D721Med (cell line): Measurements from ENCODE around the gene GRAP2.
A peak's percentile ranks its signal among the peaks of the same experiment; 100 is the strongest.

Experiments used
- DNase-seq: peaks from one replicate; pipeline ENCODE4 v3.0.0; 2011; ENCODE audit warnings: low spot score; ENCODE audit not compliant: insufficient read length
- FAIRE-seq: peaks from 2 replicates; lab custom pipeline; 2011; peaks lifted over from hg19 to GRCh38; lab: Jason Lieb, UNC
- CTCF ChIP-seq: IDR thresholded peaks from 2 replicates; pipeline ENCODE4 v1.5.1; 2012; ENCODE audit warnings: mild to moderate bottlenecking, control low read depth; ENCODE audit not compliant: insufficient read depth; ENCODE audit errors: missing control alignments

The GRAP2 gene

DNA sequence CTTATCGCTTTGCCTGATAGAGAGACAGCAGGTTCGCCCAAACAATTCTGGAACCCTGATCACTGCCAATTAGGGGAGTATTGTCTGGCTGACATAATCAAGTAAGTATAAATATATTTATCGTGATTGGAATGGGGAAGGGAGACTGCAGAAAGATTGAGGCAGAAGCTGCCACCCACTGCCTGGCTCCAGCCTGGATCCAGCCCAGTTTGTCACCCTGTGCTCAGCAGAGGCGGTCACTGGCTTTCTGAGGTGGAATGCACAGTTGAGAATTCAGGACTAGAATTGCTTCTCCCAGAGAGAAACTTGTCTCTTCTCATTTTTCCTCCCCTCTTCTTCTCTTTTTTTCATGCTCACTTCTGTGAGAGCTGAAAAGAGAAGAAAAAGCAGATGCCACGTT is 25.9 kb downstream of the GRAP2 start:
- DNase-seq (no peak), FAIRE-seq (no peak)
- no peak for TF ChIP-seq CTCF

DNA sequence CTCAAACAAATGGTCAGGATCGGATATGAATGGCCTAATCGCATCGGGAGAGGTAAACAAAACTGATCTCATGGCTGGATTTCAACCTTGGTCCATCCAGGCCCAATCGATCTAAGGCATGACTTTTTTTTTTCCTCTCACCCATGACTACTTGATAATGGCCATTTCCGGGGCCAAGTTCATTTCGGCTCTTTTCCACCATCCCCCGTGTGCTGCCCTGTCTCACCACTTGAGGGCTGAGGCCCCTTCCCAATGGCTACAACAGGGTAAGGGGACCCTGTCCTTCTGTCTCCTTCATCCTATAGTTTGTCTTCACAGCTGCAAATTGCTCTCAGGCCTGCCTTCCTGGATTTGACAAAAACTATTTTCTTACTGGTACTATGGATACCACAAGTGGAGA is 26.7 kb downstream of the GRAP2 start:
- no peak for FAIRE-seq
- DNase-seq, result no peak
- TF ChIP-seq CTCF, result no peak

DNA sequence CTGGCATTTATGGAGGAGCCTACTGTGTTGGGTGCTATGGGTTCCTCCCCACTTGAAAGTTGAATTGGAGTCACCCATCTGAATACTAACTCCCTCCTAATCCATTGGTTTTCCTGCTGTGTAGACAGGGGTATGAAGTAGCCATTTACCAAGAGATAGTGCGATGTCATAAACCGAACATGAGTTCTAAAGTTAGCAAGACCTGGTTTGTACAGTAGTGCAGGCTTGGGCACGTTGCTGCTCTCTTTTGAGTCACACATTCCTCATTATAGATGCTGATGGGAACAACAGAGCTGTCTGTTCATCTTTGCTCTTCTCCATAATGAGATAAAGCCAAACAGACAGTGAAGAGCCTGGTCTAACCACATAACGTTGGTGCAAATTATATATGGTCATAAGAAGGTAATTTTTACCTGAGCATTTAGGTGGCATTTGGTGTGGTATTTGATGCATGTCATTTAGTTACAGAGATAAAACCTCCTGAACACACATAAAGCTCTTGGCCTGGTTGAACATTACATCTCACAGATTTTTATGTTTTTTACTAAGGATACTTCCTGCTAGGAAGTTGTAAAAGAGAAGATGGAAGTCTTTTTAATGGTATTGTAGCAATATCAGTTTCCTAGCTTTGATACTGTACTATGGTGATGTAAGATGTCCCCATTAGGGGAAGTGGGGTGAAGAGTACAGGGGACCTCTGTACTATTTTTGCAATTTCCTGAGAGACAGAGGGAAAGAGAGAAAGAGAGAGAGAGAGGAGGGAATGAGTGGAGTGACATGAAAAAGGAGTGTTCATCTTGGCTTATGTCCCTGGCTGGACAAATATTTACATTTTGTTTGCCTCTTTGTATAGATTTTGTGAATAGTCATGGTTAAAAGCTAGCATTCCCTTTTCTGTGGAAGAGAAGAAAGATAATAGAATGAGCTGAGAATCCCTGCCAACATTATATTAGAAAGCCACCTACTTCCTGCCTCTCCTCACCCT is 27.9 kb downstream of the GRAP2 start:
- no peak for TF ChIP-seq CTCF
- FAIRE-seq, result no peak
- DNase-seq, result no peak

DNA sequence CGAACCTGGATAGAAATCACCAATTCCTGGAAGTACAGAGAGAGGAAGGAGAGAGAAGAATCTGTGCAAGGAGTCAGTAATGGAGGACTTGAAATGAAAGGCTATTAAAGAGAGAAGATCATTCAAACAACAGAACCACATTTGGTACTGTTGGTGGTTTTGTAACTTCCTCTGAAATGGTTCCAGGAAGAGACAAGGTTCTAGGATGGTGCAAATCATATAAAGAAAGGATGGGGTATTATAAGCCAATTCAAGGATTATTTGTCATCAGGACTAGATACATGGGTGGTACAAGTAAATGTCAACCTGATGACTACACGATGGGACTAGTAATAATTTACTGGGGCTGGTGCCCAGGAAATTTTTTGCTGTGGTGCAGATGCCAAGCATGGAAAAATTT is 30.4 kb downstream of the GRAP2 start:
- FAIRE-seq (no peak), DNase-seq (no peak)
- no peak for TF ChIP-seq CTCF

DNA sequence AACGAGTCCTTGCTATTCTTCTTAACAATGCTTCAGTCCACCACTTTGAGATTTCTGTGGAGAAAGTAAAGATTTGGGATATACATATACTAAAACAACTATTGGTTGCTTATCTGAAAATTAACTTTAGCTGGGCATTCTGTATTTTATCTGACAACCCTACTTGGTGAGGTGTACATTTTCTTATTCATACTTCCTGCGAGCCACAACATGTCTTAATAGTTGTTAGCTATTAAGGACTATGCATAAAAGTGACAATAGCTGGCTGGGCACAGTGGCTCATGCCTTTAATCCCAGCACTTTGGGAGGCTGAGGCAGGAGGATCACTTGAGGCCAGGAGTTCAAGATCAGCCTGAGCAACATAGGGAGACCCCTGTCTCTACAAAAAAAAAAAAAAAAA is 31.3 kb downstream of the GRAP2 start:
- FAIRE-seq (no peak), DNase-seq (no peak)
- TF ChIP-seq CTCF, result no peak

GRCh38 chr22:39932918-39933649 is 32.2 kb downstream of the GRAP2 start:
- DNase-seq (no peak), FAIRE-seq (no peak)
- TF ChIP-seq CTCF, result peak; percentile 54
